ENCODE measurements around the gene FMO3.

FMO3 gene

DNA sequence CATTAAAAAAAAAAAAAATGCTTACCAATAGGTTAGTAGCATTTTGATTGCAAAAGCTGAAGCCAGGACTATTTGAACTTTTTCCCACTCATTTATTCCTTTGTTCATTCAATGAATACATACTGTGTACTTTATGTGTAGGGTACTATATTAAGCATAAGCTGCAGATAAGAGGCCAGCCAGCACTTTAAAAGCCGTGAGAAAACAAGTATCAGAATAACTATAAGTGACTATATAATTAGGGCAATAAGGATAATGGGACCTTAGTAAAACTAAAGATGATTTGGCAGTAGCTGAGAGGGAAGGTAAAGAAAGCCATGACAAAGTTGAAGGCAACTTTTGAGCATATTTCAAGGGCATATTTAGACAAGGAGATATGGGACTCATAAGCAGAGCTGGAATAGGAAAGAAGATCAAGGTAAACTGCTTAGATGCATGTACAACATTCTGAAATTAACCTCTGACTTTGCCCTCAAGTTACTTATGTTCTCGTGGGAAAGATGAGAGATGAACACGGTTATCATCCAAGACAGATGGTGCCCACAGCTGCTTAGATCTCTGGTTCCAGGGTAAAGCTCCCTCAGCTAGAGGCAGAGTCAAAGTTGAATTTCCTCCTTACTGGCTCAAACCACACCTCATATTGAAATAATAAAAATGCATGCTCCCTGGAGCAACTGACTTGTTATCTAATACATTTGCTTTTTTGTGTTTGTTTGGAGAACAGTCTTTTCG is 50.4 kb downstream of the FMO3 start:
- Histone ChIP-seq H3K27ac (no peak overlapping the region), H3K9me3 (no peaks in the 10 kb centered on the region), H3K4me3 (ENCODE audit: low read depth in 1 of 2, low read length in 1 of 2) (no peak overlapping the region), H3K4me1 (ENCODE audit: control insufficient read depth in 1 of 2, insufficient read depth in 1 of 2, low read depth in 1 of 2, low read length in 1 of 2) (no peaks in the 10 kb centered on the region), H3K36me3 (no peaks in the 10 kb centered on the region), H3K27me3 (no peaks in the 10 kb centered on the region)
- TF ChIP-seq CTCF (IDR thresholded peaks at IDR 0.05) = no peak

GRCh38 chr1:171141688-171142415 is 51.1 kb downstream of the FMO3 start:
- Histone ChIP-seq H3K27ac (no peak overlapping the region), H3K27me3 (no peaks in the 10 kb centered on the region), H3K4me1 (ENCODE audit: control insufficient read depth in 1 of 2, insufficient read depth in 1 of 2, low read depth in 1 of 2, low read length in 1 of 2) (no peaks in the 10 kb centered on the region), H3K9me3 (no peaks in the 10 kb centered on the region), H3K36me3 (no peaks in the 10 kb centered on the region), H3K4me3 (ENCODE audit: low read depth in 1 of 2, low read length in 1 of 2) (no peak overlapping the region)
- TF ChIP-seq CTCF (IDR thresholded peaks at IDR 0.05) = no peak

DNA sequence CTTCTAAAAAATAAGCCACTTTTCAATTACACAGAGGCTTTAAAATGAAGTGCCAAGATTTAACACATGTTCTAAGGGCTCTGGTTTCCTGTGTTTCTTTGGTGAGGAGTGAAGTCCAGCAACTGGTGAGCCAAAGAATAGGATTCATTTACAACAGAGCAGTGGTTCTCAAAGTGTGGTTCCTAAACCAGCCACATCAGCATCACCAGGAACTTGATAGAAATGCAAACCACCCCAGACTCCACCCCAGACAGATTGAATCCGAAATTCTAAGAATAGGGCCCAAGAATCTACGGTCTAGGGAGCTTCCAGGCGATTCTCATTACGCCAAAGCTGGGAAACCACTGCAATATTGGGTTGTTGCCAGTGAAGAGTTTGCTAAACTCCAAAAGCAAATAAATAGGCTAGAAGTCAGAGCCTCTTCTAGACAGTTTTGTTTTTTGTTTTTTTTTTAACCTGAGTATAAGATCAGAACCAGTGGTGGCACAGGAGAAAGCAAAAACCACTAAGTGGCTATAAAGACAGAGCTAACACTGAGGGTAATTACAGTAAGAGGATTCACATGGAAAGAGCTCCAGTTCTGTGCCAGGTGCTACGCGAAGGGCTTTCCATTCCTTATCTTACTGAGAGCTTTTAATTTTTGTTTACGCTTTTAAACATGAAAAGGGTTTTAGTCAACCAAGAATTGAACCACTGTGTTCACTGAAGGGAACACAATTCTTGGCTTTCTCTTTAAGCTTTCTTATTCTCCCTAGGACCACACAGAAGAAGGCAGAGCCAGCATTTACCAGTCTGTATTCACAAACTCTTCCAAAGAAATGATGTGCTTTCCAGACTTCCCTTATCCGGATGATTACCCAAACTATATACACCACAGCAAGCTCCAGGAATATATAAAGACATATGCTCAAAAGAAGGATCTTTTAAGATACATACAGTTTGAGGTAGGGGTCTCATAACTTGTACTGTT is 52.0 kb downstream of the FMO3 start:
- Histone ChIP-seq H3K4me3 (ENCODE audit: low read depth in 1 of 2, low read length in 1 of 2) (no peak overlapping the region), H3K9me3 (no peaks in the 10 kb centered on the region), H3K4me1 (ENCODE audit: control insufficient read depth in 1 of 2, insufficient read depth in 1 of 2, low read depth in 1 of 2, low read length in 1 of 2) (no peaks in the 10 kb centered on the region), H3K36me3 (no peaks in the 10 kb centered on the region), H3K27ac (no peak overlapping the region), H3K27me3 (no peaks in the 10 kb centered on the region)
- no peak for TF ChIP-seq CTCF (IDR thresholded peaks at IDR 0.05)

- H3K9me3 ChIP-seq = no peaks in the 10 kb centered on the region
- H3K27me3 ChIP-seq = no peaks in the 10 kb centered on the region
- H3K4me1 ChIP-seq (ENCODE audit: control insufficient read depth in 1 of 2, insufficient read depth in 1 of 2, low read depth in 1 of 2, low read length in 1 of 2) = no peaks in the 10 kb centered on the region
- no peaks in the 10 kb centered on the region for H3K36me3 ChIP-seq
- no peak overlapping the region for H3K4me3 ChIP-seq (ENCODE audit: low read depth in 1 of 2, low read length in 1 of 2)
- no peak for TF ChIP-seq CTCF (IDR thresholded peaks at IDR 0.05)
- no peak overlapping the region for H3K27ac ChIP-seq
Observed at GRCh38 chr1:171150156-171150555, 59.5 kb downstream of the FMO3 start.

- Histone ChIP-seq H3K4me3 (ENCODE audit: low read depth in 1 of 2, low read length in 1 of 2) (no peak overlapping the region), H3K27ac (no peak overlapping the region), H3K9me3 (no peaks in the 10 kb centered on the region), H3K4me1 (ENCODE audit: control insufficient read depth in 1 of 2, insufficient read depth in 1 of 2, low read depth in 1 of 2, low read length in 1 of 2) (no peaks in the 10 kb centered on the region), H3K36me3 (no peaks in the 10 kb centered on the region), H3K27me3 (no peaks in the 10 kb centered on the region)
- no peak for TF ChIP-seq CTCF (IDR thresholded peaks at IDR 0.05)
Observed at GRCh38 chr1:171152549-171152948, 61.8 kb downstream of the FMO3 start.
